AG08395 (cell line): Measurements from ENCODE around the gene TNNT2.

Experiments used
- DNase-seq: peaks from one replicate; pipeline ENCODE4 v3.0.0; 2012; ENCODE audit warnings: mixed read lengths, low spot score

Gene TNNT2

GRCh38 chr1:201403359-201403758, 25.9 kb upstream of the TNNT2 start:
- DNase-seq: no peak

- DNase-seq: no peak
Observed at GRCh38 chr1:201401700-201402099, 24.2 kb upstream of the TNNT2 start.

GRCh38 chr1:201400852-201401230, 23.4 kb upstream of the TNNT2 start:
- DNase-seq: no peak

GRCh38 chr1:201400212-201400851, 22.9 kb upstream of the TNNT2 start:
- no peak for DNase-seq

- DNase-seq: no peak
Observed at GRCh38 chr1:201399352-201400126, 22.1 kb upstream of the TNNT2 start.

- no peak for DNase-seq
Observed at GRCh38 chr1:201399018-201399351, 21.5 kb upstream of the TNNT2 start, which contains the start of gene LAD1. Gene LAD1, minus strand, starts transcription at chr1:201399324. Its CDS starts 18 bp downstream, at chr1:201399306.

- no peak for DNase-seq
Observed at GRCh38 chr1:201397675-201398074, 20.2 kb upstream of the TNNT2 start.

GRCh38 chr1:201396861-201397464, 19.5 kb upstream of the TNNT2 start:
- no peak for DNase-seq

GRCh38 chr1:201395936-201396335, 18.5 kb upstream of the TNNT2 start:
- DNase-seq: no peak

- DNase-seq: no peak
Observed at GRCh38 chr1:201394591-201394990, 17.1 kb upstream of the TNNT2 start.

GRCh38 chr1:201393076-201393475, 15.6 kb upstream of the TNNT2 start:
- no peak for DNase-seq

GRCh38 chr1:201391651-201392511, 14.4 kb upstream of the TNNT2 start:
- DNase-seq: no peak

- DNase-seq: no peak
Observed at GRCh38 chr1:201391225-201391624, 13.7 kb upstream of the TNNT2 start.

- DNase-seq: no peak
Observed at GRCh38 chr1:201389051-201389450, 11.6 kb upstream of the TNNT2 start.

- DNase-seq: no peak
Observed at GRCh38 chr1:201386208-201386607, 8.7 kb upstream of the TNNT2 start.

GRCh38 chr1:201385299-201385891, 7.9 kb upstream of the TNNT2 start:
- peak; percentile 61 for DNase-seq

GRCh38 chr1:201384406-201384782, 6.9 kb upstream of the TNNT2 start:
- no peak for DNase-seq

- DNase-seq: peak; percentile 90
Observed at GRCh38 chr1:201383647-201384405, 6.3 kb upstream of the TNNT2 start.

GRCh38 chr1:201381130-201381529, 3.6 kb upstream of the TNNT2 start:
- DNase-seq: no peak

- no peak for DNase-seq
Observed at GRCh38 chr1:201379733-201380242, 2.3 kb upstream of the TNNT2 start.

- no peak for DNase-seq
Observed at GRCh38 chr1:201378804-201379203, 1.3 kb upstream of the TNNT2 start.
